NOMO-1 treated with dmso at 0.1 percent for 144 hours (cell line): ENCODE results near the gene UCHL3.

Source experiments
- DNase-seq: peaks from one replicate; lab custom pipeline; 2025; ENCODE audit not compliant: unreplicated experiment; lab: John Stamatoyannopoulos, UW

The UCHL3 gene

GRCh38 chr13:75547917-75548316 is 1.7 kb upstream of the UCHL3 start:
- no peak for DNase-seq

GRCh38 chr13:75550159-75550567 is 572 bp downstream of the UCHL3 start:
- peak; percentile 5 for DNase-seq

GRCh38 chr13:75554464-75554863 is 4.9 kb downstream of the UCHL3 start:
- DNase-seq, result no peak

GRCh38 chr13:75554981-75555380 is 5.4 kb downstream of the UCHL3 start:
- DNase-seq, result no peak

GRCh38 chr13:75555836-75556235 is 6.2 kb downstream of the UCHL3 start:
- DNase-seq, result no peak

GRCh38 chr13:75556961-75557360 is 7.4 kb downstream of the UCHL3 start:
- DNase-seq, result no peak

- no peak for DNase-seq
Observed at GRCh38 chr13:75558145-75558840, 8.7 kb downstream of the UCHL3 start.

- no peak for DNase-seq
Observed at GRCh38 chr13:75566658-75567057, 17.1 kb downstream of the UCHL3 start.

GRCh38 chr13:75569576-75569975 is 20.0 kb downstream of the UCHL3 start:
- no peak for DNase-seq

GRCh38 chr13:75579529-75579928 is 29.9 kb downstream of the UCHL3 start:
- DNase-seq, result no peak

- no peak for DNase-seq
Observed at GRCh38 chr13:75581874-75582640, 32.5 kb downstream of the UCHL3 start.

GRCh38 chr13:75583091-75583490 is 33.5 kb downstream of the UCHL3 start:
- no peak for DNase-seq

- no peak for DNase-seq
Observed at GRCh38 chr13:75585153-75585552, 35.6 kb downstream of the UCHL3 start.

- no peak for DNase-seq
Observed at GRCh38 chr13:75587679-75588078, 38.1 kb downstream of the UCHL3 start.

GRCh38 chr13:75596657-75597182 is 47.1 kb downstream of the UCHL3 start:
- no peak for DNase-seq

- DNase-seq, result no peak
Observed at GRCh38 chr13:75600371-75600770, 50.8 kb downstream of the UCHL3 start.

- DNase-seq, result no peak
Observed at GRCh38 chr13:75603038-75603437, 53.4 kb downstream of the UCHL3 start.

GRCh38 chr13:75607447-75607846 is 57.9 kb downstream of the UCHL3 start:
- DNase-seq, result no peak

- no peak for DNase-seq
Observed at GRCh38 chr13:75610466-75610865, 60.9 kb downstream of the UCHL3 start.

- no peak for DNase-seq
Observed at GRCh38 chr13:75612354-75612753, 62.8 kb downstream of the UCHL3 start.

GRCh38 chr13:75617230-75617629 is 67.6 kb downstream of the UCHL3 start:
- no peak for DNase-seq

GRCh38 chr13:75618308-75618707 is 68.7 kb downstream of the UCHL3 start:
- DNase-seq, result no peak
